ENCODE results near the gene CFAP43.
"Not testable (repeated sequence)": the region's sequence is repeated elsewhere in the genome, so short reads cannot be mapped to it uniquely, and the experiment has no call there.

The CFAP43 gene

GRCh38 chr10:104254493-104255310 lies 22.5 kb upstream of the CFAP43 start, which contains the start of gene GSTO1:
Gene GSTO1 (plus strand): TSS chr10:104254892. CDS start chr10:104254929, 37 bp downstream.
- peak within 1 kb of the TSS; percentile 94 for H3K27ac ChIP-seq

GRCh38 chr10:104253606-104254410 lies 21.6 kb upstream of the CFAP43 start:
- peak overlapping the region; percentile 94 for H3K27ac ChIP-seq
- TF ChIP-seq CTCF (conservative IDR thresholded peaks at IDR 0.05): no peak
- TF ChIP-seq ZFX (IDR thresholded peaks at IDR 0.05): no peak

More at GRCh38 chr10:104254493-104255310, 22.5 kb upstream of the CFAP43 start, which contains the start of gene GSTO1:
- peak; percentile 18; the same call in 1 of the 2 replicates for TF ChIP-seq CTCF (conservative IDR thresholded peaks at IDR 0.05)
- TF ChIP-seq ZFX (IDR thresholded peaks at IDR 0.05): peak; percentile 78

GRCh38 chr10:104253106-104253505 lies 20.9 kb upstream of the CFAP43 start:
- H3K27ac ChIP-seq: no peak overlapping the region
- TF ChIP-seq CTCF (conservative IDR thresholded peaks at IDR 0.05) (no peak), ZFX (IDR thresholded peaks at IDR 0.05) (no peak)

- no peak overlapping the region for H3K27ac ChIP-seq
- TF ChIP-seq ZFX (IDR thresholded peaks at IDR 0.05): no peak
- no peak for TF ChIP-seq CTCF (conservative IDR thresholded peaks at IDR 0.05)
Observed at GRCh38 chr10:104252368-104252767, 20.2 kb upstream of the CFAP43 start.

GRCh38 chr10:104251443-104251842 lies 19.3 kb upstream of the CFAP43 start:
- H3K27ac ChIP-seq: no peak overlapping the region
- no peak for TF ChIP-seq CTCF (conservative IDR thresholded peaks at IDR 0.05)
- no peak for TF ChIP-seq ZFX (IDR thresholded peaks at IDR 0.05)

- no peak for TF ChIP-seq ZFX (IDR thresholded peaks at IDR 0.05)
- TF ChIP-seq CTCF (conservative IDR thresholded peaks at IDR 0.05): no peak
- no peak overlapping the region for H3K27ac ChIP-seq
Observed at GRCh38 chr10:104250371-104250770, 18.2 kb upstream of the CFAP43 start.

- H3K27ac ChIP-seq: not testable (repeated sequence)
Observed at GRCh38 chr10:104248931-104249330, 16.8 kb upstream of the CFAP43 start.

Measured in C4-2B (cell line).